K562 (cell line): Measurements from ENCODE around the gene IRF1. TPM values are rescaled to one million over a fixed set of nuclear protein-coding genes. Genes with fewer than 3 reads are reported as not detected.

ENCODE experiments used
- ADNP ChIP-seq: fragments of 200-800 bp; sonication (Bioruptor generic); IDR thresholded peaks from 2 replicates; pipeline ENCODE4 v1.6.1; 2016; ENCODE audit warnings: missing genetic modification characterization, missing compliant biosample characterization
- ARID2 ChIP-seq: fragments of 450-650 bp; IDR thresholded peaks from 2 replicates; pipeline ENCODE4 v1.6.1; 2017; ENCODE audit warnings: antibody characterized with exemption, mild to moderate bottlenecking
- BCOR ChIP-seq: fragments of 450-650 bp; IDR thresholded peaks from 2 replicates; pipeline ENCODE4 v1.6.1; 2016
- CEBPB ChIP-seq: fragments of 450-650 bp; IDR thresholded peaks from 2 replicates; pipeline ENCODE4 v1.6.1; 2016; ENCODE audit warnings: missing genetic modification characterization, missing compliant biosample characterization
- CTBP1 ChIP-seq: fragments of 450-650 bp; IDR thresholded peaks from 2 replicates; pipeline ENCODE4 v1.6.1; 2016; ENCODE audit warnings: borderline replicate concordance
- CTCF ChIP-seq, 3 experiments: IDR thresholded peaks in 2 of 3; conservative IDR thresholded peaks in 1 of 3; 2 replicates each; pipeline ENCODE4 v1.5.1; 2011 to 2012; ENCODE audit warnings: low read length in 3 of 3, mild to moderate bottlenecking in 3 of 3, control low read depth in 2 of 3, improper control_type of control experiment in 1 of 3, inconsistent platforms in 1 of 3, low read depth in 1 of 3, mixed read lengths in 1 of 3, moderate library complexity in 1 of 3; ENCODE audit not compliant: insufficient read depth in 2 of 3
- ELK1 ChIP-seq: sonication (generic); formaldehyde crosslinking; IDR thresholded peaks from 2 replicates; pipeline ENCODE4 v1.8.1; 2022; ENCODE audit warnings: missing genetic modification reagents
- FOXA3 ChIP-seq, 2 experiments: fragments of 450-650 bp in 1 of 2; sonication (generic) in 1 of 2; formaldehyde crosslinking; IDR thresholded peaks in 1 of 2; conservative IDR thresholded peaks in 1 of 2; 2 replicates each; pipeline versions ENCODE4 v1.4.0 to v1.8.0; 2020 to 2022; ENCODE audit warnings: mild to moderate bottlenecking in 2 of 2, missing genetic modification reagents in 1 of 2
- GABPB1 ChIP-seq: sonication (generic); formaldehyde crosslinking; IDR thresholded peaks from 2 replicates; pipeline ENCODE4 v1.8.0; 2022; ENCODE audit warnings: mild to moderate bottlenecking, missing genetic modification reagents
- GTF2E2 ChIP-seq: fragments of 200-800 bp; sonication (Bioruptor generic); IDR thresholded peaks from 2 replicates; pipeline ENCODE4 v1.6.1; 2016; ENCODE audit warnings: missing genetic modification characterization, missing compliant biosample characterization
- KAT8 ChIP-seq: fragments of 450-650 bp; IDR thresholded peaks from 2 replicates; pipeline ENCODE4 v1.6.1; 2016; ENCODE audit warnings: low read depth, mild to moderate bottlenecking
- KHSRP ChIP-seq: fragments of 450-650 bp; IDR thresholded peaks from 2 replicates; pipeline ENCODE4 v1.6.1; 2017
- MCM2 ChIP-seq: fragments of 450-650 bp; IDR thresholded peaks from 2 replicates; pipeline ENCODE4 v1.6.1; 2017; ENCODE audit warnings: low read depth, mild to moderate bottlenecking
- MCM3 ChIP-seq: fragments of 450-650 bp; IDR thresholded peaks from 2 replicates; pipeline ENCODE4 v1.6.1; 2016
- MCM7 ChIP-seq, 2 experiments: fragments of 450-650 bp; IDR thresholded peaks; 2 replicates each; pipeline ENCODE4 v1.6.1; 2016 to 2018
- MED1 ChIP-seq: sonication (generic); formaldehyde crosslinking; IDR thresholded peaks from 2 replicates; pipeline ENCODE4 v1.8.1; 2023; ENCODE audit warnings: missing genetic modification reagents, borderline replicate concordance
- MEF2A ChIP-seq: IDR thresholded peaks from 2 replicates; pipeline ENCODE4 v1.6.1; 2011; ENCODE audit warnings: low read depth, mild to moderate bottlenecking, low read length, moderate library complexity; ENCODE audit not compliant: control insufficient read depth
- NR2C2 ChIP-seq, 2 experiments: fragments of 200-800 bp in 1 of 2; sonication (Bioruptor generic) in 1 of 2; sonication (generic) in 1 of 2; formaldehyde crosslinking in 1 of 2; IDR thresholded peaks; 2 replicates each; pipeline versions ENCODE4 v1.6.1 to v1.8.0; 2016 to 2022; ENCODE audit warnings: mild to moderate bottlenecking in 1 of 2, missing compliant biosample characterization in 1 of 2, missing genetic modification characterization in 1 of 2, missing genetic modification reagents in 1 of 2
- POLR3G ChIP-seq: IDR thresholded peaks from 2 replicates; pipeline ENCODE4 v1.6.1; 2011; ENCODE audit not compliant: insufficient read length, insufficient replicate concordance; ENCODE audit errors: extremely low read depth
- RBFOX2 ChIP-seq: fragments of 200-400 bp; formaldehyde crosslinking; IDR thresholded peaks from 2 replicates; pipeline ENCODE4 v1.6.1; 2017; ENCODE audit warnings: low read depth, mild to moderate bottlenecking, low read length, moderate library complexity
- RHOXF2B ChIP-seq: fragments of 250-450 bp; sonication (Bioruptor Pico); conservative IDR thresholded peaks from 2 replicates; pipeline ENCODE4 v1.5.1; 2021
- SNAPC5 ChIP-seq: fragments of 250-450 bp; sonication (Bioruptor Pico); IDR thresholded peaks from 2 replicates; pipeline ENCODE4 v1.8.0; 2021; ENCODE audit warnings: moderate library complexity, mild to moderate bottlenecking, inconsistent platforms
- SPI1 ChIP-seq: IDR thresholded peaks from 2 replicates; pipeline ENCODE4 v1.6.1; 2011; ENCODE audit warnings: low read depth, low read length, control low read depth, borderline replicate concordance
- TBL1XR1 ChIP-seq, 2 experiments: IDR thresholded peaks; 2 replicates each; pipeline ENCODE4 v1.6.1; 2012; ENCODE audit warnings: improper control_type of control experiment in 2 of 2, low read length in 2 of 2, mild to moderate bottlenecking in 1 of 2
- ZKSCAN8 ChIP-seq: fragments of 200-800 bp; sonication (Bioruptor generic); IDR thresholded peaks from 2 replicates; pipeline ENCODE4 v1.6.1; 2016; ENCODE audit warnings: missing genetic modification characterization, missing compliant biosample characterization
- ZNF134 ChIP-seq: fragments of 250-450 bp; sonication (Bioruptor Pico); conservative IDR thresholded peaks from 2 replicates; pipeline ENCODE4 v1.4.0; 2020
- ZNF551 ChIP-seq: fragments of 250-450 bp; sonication (Bioruptor Pico); IDR thresholded peaks from 2 replicates; pipeline ENCODE4 v1.5.0; 2021; ENCODE audit warnings: mild to moderate bottlenecking, moderate library complexity
- polyA plus RNA-seq, 8 experiments: library from polyadenylated mRNA; depleted of rRNA in 4 of 8; stranded (reverse) in 5 of 8; unstranded in 3 of 8; fragments of >200 nt; fragmentation: Nextera tagmentation in 2 of 8; fragmentation: Illumina TruSeq in 1 of 8; extraction: Ambion mirVana in 2 of 8; extraction: Trizol in 1 of 8; gene quantifications; 2 replicates each; pipeline versions ENCODE4 v1.2.1 to v1.2.3, GENCODE V29; 2011 to 2014; ENCODE audit warnings: inconsistent platforms in 1 of 8, missing spikeins in 1 of 8
- total RNA-seq, 7 experiments: library from RNA; depleted of rRNA in 6 of 7; stranded (reverse); fragments of >200 nt in 6 of 7; fragmentation: Illumina TruSeq in 2 of 7; extraction: Trizol in 2 of 7; gene quantifications; 2 replicates each; pipeline versions ENCODE4 v1.2.1 to v1.2.3, GENCODE V29; 2011 to 2021; ENCODE audit warnings: low replicate concordance in 1 of 7
- TF ChIP-seq, protein P1 (sequence below): fragments of 250-450 bp; sonication (Bioruptor Pico); IDR thresholded peaks from 2 replicates; pipeline ENCODE4 v1.6.1; 2021; ENCODE audit warnings: mild to moderate bottlenecking

IRF1 gene
- total and polyA plus RNA-seq, 9 of the 15 experiments (the other 6 are each of a cell fraction or from before 2014, with no cell fraction given) = 1.1 to 12.3 (median 5.9) TPM

GRCh38 chr5:132467287-132467984 lies 23.1 kb downstream of the IRF1 start (continued):
- TF ChIP-seq GABPB1 (CRISPR knock-in tag) = no peak
- TF ChIP-seq, protein P1, sequence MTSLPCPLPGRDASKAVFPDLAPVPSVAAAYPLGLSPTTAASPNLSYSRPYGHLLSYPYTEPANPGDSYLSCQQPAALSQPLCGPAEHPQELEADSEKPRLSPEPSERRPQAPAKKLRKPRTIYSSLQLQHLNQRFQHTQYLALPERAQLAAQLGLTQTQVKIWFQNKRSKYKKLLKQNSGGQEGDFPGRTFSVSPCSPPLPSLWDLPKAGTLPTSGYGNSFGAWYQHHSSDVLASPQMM = no peak
- 0 out of 4 replicates have a peak, but pooled peaks of 1 of the 2 experiments have one; percentile 71 for TF ChIP-seq FOXA3 (CRISPR knock-in tag; conservative IDR thresholded peaks at IDR 0.05 in 1 of 2, IDR thresholded peaks at IDR 0.05 in 1 of 2)
- TF ChIP-seq ZKSCAN8 (CRISPR knock-in tag) = no peak
- no peak for TF ChIP-seq RBFOX2
- no peak for TF ChIP-seq RHOXF2B (CRISPR knock-in tag)
- TF ChIP-seq KAT8 = no peak
- no peak for TF ChIP-seq ZNF551
- no peak for TF ChIP-seq POLR3G
- 0 out of 2 replicates have a peak, but pooled peaks have one; percentile 14 for TF ChIP-seq ZNF134
- TF ChIP-seq MEF2A = no peak
- TF ChIP-seq ELK1 (CRISPR knock-in tag) = no peak
- no peak for TF ChIP-seq NR2C2 (CRISPR knock-in tag; IDR thresholded peaks at IDR 0.05)
- no peak; the same call in 1 of the 2 replicates for TF ChIP-seq NR2C2 (tag; IDR thresholded peaks at IDR 0.05)
- no peak for TF ChIP-seq MCM2
- TF ChIP-seq CEBPB (tag) = no peak
- TF ChIP-seq MED1 (CRISPR knock-in tag) = no peak
- TF ChIP-seq BCOR = peak; percentile 50; the same call in 1 of the 2 replicates
- TF ChIP-seq KHSRP = no peak
- TF ChIP-seq MCM7 (IDR thresholded peaks at IDR 0.05) = no peak
- no peak for TF ChIP-seq CTCF (IDR thresholded peaks at IDR 0.05 in 2 of 3, conservative IDR thresholded peaks at IDR 0.05 in 1 of 3; ENCODE audit: insufficient read depth in 2 of 3, low read depth in 1 of 3, low read length in 3 of 3)
- peak; percentile 100 for TF ChIP-seq SPI1
- no peak for TF ChIP-seq ARID2
- TF ChIP-seq CTBP1 = peak; percentile 17; the same call in 1 of the 2 replicates
- no peak for TF ChIP-seq SNAPC5 (CRISPR knock-in tag)
- TF ChIP-seq GTF2E2 (tag) = no peak
- no peak for TF ChIP-seq TBL1XR1 (IDR thresholded peaks at IDR 0.05; ENCODE audit: low read length in 2 of 2)
- TF ChIP-seq ADNP (tag) = peak; percentile 35; the same call in 1 of the 2 replicates
- TF ChIP-seq MCM3 = no peak
